Measurements from ENCODE around the gene TMEM74B.

DNA sequence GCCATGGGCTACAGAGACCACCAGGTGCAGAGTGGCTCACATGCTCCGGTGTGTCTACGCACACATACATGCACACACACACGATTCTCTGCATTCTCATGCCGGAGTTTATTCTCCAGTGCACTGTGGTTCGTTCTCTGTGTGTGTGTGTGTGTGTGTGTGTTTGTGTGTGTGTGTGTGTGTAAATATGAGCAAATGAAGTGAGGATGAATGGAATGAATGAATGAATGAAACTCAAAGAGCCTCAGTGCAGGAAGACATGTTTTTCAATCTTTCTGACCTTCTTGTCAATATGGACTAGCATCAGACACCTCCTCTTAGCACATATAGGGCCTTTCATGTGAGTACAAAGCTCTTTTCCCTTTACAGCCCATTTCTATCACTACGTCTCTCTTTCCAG is 1.6 kb downstream of the TMEM74B start:
- TF ChIP-seq, protein P1, sequence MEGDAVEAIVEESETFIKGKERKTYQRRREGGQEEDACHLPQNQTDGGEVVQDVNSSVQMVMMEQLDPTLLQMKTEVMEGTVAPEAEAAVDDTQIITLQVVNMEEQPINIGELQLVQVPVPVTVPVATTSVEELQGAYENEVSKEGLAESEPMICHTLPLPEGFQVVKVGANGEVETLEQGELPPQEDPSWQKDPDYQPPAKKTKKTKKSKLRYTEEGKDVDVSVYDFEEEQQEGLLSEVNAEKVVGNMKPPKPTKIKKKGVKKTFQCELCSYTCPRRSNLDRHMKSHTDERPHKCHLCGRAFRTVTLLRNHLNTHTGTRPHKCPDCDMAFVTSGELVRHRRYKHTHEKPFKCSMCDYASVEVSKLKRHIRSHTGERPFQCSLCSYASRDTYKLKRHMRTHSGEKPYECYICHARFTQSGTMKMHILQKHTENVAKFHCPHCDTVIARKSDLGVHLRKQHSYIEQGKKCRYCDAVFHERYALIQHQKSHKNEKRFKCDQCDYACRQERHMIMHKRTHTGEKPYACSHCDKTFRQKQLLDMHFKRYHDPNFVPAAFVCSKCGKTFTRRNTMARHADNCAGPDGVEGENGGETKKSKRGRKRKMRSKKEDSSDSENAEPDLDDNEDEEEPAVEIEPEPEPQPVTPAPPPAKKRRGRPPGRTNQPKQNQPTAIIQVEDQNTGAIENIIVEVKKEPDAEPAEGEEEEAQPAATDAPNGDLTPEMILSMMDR (conservative IDR thresholded peaks at IDR 0.05; ENCODE audit: low read depth, low read length): no peak
- no peak for TF ChIP-seq EZH2phosphoT487 (IDR thresholded peaks at IDR 0.05; ENCODE audit: borderline replicate concordance, low read length)
- TF ChIP-seq EZH2 (IDR thresholded peaks at IDR 0.05; ENCODE audit: low read length, unreplicated experiment): no peak

All from PC-3 (cell line).